ENCODE results near the gene PC. TPM values are rescaled to one million over a fixed set of nuclear protein-coding genes. Genes with fewer than 3 reads are reported as not detected.

Gene PC
- total RNA-seq, 1 donor from 2014 or later, result 8.6 TPM

DNA sequence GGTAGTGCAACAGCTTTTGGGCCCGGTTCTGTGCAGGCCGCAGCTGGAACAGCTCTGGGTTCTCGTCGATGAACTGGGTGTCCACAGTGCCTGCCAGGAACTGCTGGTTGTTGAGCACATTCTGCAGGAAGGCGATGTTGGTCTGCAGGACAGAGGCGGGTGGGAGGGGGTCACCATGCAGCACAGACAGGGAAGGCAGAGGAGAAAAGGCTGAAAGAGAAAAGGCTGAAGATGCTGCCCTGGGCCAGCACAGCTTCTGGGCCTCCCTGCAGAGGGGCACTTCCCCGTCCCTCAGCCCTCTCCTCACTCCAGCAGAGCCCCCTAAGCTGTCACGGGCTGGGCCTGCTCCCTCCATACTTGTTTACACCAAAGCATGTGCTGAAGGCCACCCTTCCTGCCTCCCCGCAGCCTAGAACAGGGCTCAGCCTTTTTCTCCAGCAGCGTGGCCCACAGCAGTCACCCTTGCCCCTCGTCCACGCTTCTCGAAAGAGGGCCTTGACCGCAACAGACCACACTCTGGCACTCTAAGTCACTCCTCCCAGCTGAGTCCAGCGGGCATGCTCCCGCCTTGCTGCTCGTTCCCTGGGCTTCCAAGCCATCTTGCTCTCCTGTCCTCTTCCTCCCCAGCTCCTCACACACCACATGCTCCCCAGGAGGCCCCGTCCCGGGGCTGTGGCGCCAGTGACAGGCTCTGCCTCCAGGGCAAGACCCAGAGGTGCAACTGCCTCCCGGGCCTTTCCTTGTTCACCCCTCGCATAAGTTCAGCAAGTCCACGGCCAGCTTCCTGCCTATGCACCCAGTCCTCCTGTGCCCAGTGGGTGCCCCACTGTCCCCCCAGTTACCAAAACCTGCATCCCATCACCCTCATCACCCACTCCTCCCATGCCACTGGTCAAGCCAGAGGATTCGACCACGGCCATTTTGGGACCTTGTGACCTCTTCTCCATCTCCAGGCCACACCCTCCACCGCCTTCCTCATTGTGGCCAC lies 104.6 kb downstream of the PC start:
- ATAC-seq (ENCODE audit: poor library complexity) (no peak), DNase-seq (no peak)
- intact Hi-C loops (cut with DNase I), result no loop called here

- no peak for DNase-seq
- ATAC-seq (ENCODE audit: poor library complexity), result no peak
- intact Hi-C loops (cut with DNase I), result no loop called here
These were observed 105.5 kb downstream of the PC start for GRCh38 chr11:66852466-66853241.

DNA sequence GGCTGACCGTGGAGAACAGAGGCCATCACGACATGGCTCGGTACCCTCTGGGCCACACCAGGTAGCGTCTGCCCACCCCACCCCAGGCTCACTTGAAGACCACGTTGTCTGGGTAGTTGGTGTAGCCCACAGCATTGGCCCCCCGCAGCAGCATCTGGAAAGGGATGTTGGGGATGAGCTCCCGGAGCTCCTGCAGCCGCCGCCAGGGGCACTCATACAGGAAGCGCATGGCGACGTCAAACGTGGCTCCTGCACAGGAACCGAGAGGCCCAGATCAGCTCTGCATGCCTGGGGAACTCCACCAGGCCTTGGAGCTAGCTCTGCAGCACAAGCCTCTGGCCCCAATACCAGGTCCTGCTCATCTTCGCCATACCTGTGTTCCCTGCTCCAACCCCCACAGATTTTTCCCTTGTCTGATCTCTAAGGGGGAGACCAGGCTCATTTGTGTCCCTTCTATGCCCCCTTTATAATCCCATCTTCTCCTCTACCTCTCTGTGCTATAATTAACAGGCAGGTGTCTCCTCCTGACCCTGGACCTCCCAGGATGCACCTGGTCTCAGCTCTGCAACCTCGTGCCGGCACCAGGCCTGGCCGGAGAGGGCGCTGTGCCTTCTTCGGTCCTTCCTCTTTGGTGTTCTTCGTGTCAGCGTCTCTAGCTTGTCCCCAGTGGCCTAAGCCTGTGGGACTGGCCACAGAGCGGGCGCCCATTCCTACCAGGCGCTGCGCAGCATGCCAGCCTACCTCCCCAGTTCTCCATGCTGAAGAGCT lies 106.3 kb downstream of the PC start:
- intact Hi-C loops (cut with DNase I), result no loop called here
- DNase-seq (no peak), ATAC-seq (ENCODE audit: poor library complexity) (no peak)

DNA sequence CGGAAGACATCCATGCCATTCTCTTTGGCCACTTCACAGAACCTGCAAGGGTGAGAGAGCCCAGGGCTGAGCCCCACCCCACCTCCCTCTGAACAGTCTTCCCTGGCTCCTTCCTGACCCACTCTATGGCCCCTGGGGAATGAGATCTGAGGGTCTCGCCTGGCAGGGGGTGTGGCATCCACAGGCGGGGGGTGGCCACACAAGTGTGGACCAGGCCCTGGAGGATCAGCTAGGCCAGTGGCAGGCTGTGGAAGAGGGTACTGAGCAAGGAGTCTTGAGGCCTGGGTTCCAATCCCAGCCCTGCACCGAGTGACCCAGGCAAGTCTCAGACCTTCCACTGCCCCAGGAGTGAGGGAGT lies 107.0 kb downstream of the PC start:
- intact Hi-C loops (cut with DNase I), result no loop called here
- DNase-seq (no peak), ATAC-seq (ENCODE audit: poor library complexity) (no peak)

- ATAC-seq (ENCODE audit: poor library complexity) (no peak), DNase-seq (no peak)
- intact Hi-C loops (cut with DNase I), result no loop called here
These were observed 107.5 kb downstream of the PC start for GRCh38 chr11:66850588-66851238.

- intact Hi-C loops (cut with DNase I), result no loop called here
- DNase-seq (no peak), ATAC-seq (ENCODE audit: poor library complexity) (no peak)
These were observed 108.0 kb downstream of the PC start for GRCh38 chr11:66850235-66850587.

GRCh38 chr11:66849501-66850234 lies 108.5 kb downstream of the PC start:
- no peak for DNase-seq
- intact Hi-C loops (cut with DNase I), result no loop called here
- ATAC-seq (ENCODE audit: poor library complexity), result no peak

GRCh38 chr11:66848671-66849500 lies 109.3 kb downstream of the PC start:
- intact Hi-C loops (cut with DNase I), result no loop called here
- ATAC-seq (ENCODE audit: poor library complexity), result no peak
- no peak for DNase-seq

DNA sequence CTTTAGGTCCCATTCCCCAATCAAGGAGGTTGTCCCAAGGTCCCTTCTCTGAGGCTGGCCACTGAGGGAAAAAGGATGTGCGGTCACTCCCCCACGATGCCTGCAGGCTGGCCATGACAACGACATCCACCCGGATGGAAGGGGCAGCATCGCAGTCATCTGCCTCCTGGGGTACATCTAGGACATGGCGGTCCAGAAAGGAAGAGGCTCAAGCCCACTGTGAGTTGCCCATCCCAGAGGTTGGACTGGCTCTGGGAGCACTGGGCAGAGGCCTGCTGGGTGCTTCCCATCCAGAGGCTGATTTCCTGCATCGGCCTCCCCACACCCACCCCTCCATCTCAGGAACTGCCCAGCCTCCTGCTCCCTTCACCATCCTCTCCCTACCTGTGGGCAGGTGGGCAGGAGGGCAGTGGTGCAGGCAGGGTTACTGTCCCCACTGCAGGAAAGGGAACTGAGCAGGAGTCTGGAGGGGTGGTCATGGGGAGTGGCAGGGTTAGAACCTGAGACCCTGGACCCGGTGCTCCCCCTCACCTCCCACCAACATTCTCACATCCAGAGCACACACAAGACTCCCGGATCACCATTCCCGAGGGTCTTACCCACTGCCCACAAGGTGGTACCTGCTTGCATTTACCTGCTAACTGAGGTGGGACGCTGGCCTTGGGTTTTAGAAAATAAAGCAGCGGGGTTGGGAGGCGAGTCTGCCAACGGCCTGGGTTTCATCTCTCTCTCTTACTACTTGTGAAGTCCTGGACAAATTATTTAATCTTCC lies 110.5 kb downstream of the PC start:
- no peak for ATAC-seq (ENCODE audit: poor library complexity)
- intact Hi-C loops (cut with DNase I), result no loop called here
- DNase-seq, result no peak

GRCh38 chr11:66846671-66847091 lies 111.5 kb downstream of the PC start:
- no peak for ATAC-seq (ENCODE audit: poor library complexity)
- intact Hi-C loops (cut with DNase I), result no loop called here
- DNase-seq, result no peak

DNA sequence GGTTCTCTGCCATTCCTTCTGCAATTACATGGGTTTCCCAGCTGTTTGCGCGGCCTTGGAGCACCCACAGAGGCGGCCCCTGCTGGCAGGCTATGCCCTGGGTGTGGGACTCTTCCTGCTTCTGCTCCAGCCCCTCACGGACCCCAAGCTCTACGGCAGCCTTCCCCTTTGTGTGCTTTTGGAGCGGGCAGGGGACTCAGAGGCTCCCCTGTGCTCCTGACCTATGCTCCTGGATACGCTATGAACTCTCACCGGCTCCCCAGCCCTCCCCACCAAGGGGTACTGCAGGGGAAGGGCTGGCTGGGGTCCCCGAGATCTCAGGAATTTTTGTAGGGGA lies 112.3 kb downstream of the PC start:
- no peak for DNase-seq
- intact Hi-C loops (cut with DNase I), result no loop called here
- no peak for ATAC-seq (ENCODE audit: poor library complexity)

DNA sequence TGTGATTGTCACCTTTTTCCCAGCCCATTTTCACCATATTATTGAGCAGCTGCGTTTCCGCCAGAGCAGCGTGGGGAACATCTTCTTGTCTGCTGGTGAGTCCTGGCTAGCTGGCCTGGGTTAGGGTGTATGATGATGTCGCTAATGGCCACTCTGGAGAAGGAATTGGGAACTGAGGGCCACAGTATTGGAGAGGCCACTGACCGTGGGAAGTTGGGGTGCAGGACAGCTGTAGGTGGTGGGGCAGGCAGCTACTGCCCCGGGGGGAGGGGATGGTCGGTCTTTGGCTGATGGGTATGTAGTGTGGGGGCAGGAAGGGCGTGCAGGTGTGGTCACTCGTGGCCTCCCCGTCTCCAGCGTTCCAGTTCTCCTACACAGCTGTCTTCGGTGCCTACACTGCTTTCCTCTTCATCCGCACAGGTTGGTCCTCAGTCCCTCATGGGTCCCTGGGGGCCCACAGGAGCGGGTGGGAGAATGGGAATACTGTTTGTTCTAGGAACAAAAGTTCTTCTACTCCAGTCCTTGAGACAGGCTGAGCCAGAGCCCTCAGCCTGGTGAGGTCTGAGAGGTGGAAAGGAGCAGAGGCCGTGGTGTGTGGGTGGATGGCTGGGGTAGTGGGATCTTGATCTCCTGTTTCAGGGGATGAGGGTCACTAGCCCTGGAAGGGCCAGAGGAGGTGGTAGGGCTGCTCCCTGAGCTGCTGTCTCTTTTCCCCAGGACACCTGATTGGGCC lies 112.9 kb downstream of the PC start:
- ATAC-seq (ENCODE audit: poor library complexity) (no peak), DNase-seq (no peak)
- intact Hi-C loops (cut with DNase I), result no loop called here

DNA sequence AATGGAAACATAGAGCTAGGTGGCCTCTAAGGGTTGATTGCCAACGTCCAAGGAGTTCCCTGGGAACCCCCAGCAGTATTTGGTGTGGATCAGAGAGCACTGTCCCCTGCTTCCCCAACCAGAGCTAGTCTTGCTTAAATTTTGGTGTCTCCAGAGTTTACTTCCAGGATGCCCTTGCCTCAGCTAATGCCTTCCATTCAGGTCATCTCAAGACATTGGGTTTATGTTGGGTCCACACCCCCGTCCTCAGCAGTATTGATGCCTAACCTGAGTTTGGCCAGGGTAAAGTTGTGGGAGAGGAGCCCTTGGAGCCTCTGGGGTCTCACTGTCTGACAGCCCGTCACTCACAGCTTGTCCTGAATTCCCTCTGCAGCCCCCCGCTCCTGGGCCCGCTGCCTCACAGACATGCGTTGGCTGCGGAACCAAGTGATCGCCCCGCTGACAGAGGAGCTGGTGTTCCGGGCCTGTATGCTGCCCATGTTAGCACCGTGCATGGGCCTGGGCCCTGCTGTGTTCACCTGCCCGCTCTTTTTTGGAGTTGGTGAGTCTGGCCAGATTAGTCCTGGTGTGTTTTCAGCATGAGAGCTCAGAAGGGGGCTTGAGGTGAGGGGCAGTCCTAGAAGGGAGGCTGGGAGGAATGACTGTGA lies 113.6 kb downstream of the PC start:
- no peak for ATAC-seq (ENCODE audit: poor library complexity)
- intact Hi-C loops (cut with DNase I), result no loop called here
- no peak for DNase-seq

- ATAC-seq (ENCODE audit: poor library complexity), result no peak
- intact Hi-C loops (cut with DNase I), result no loop called here
- no peak for DNase-seq
These were observed 114.2 kb downstream of the PC start for GRCh38 chr11:66843776-66844495.
